H1 (cell line): ENCODE data around the gene MMP11. TPM values are rescaled to one million over a fixed set of nuclear protein-coding genes. Genes with fewer than 3 reads are reported as not detected.

Experiments
- CTCF ChIA-PET: fragments of 300-600 bp; sonication (Branson Sonifier 250); formaldehyde crosslinking; loops from one replicate; lab custom pipeline; 2021; ENCODE audit not compliant: partially characterized antibody; lab: Charles Lee
- POLR2A ChIA-PET: fragments of 300-600 bp; sonication (Branson Sonifier 250); formaldehyde crosslinking; loops from one replicate; lab custom pipeline; 2021; ENCODE audit warnings: inconsistent platforms; ENCODE audit not compliant: partially characterized antibody; lab: Charles Lee
- DNase-seq, 2 experiments: peaks; one replicate each; pipeline versions ENCODE4 v3.0.0 to v3.0.0-alpha.2; 2010 to 2022; ENCODE audit warnings: low spot score in 2 of 2, low read depth in 1 of 2, mixed read lengths in 1 of 2
- FAIRE-seq: peaks from 2 replicates; lab custom pipeline; 2011; peaks lifted over from hg19 to GRCh38; lab: Jason Lieb, UNC
- H2AFZ ChIP-seq: 2 replicates; pipeline ENCODE4 v1.8.1; 2012; ENCODE audit warnings: low read length, inconsistent platforms
- H2AK5ac ChIP-seq: 2 replicates; pipeline ENCODE4 v1.6.1; 2013; ENCODE audit warnings: low read depth, low read length
- H2BK120ac ChIP-seq: replicated peaks from 2 replicates; pipeline ENCODE3; 2013; ENCODE audit warnings: low read depth, low read length, inconsistent platforms
- H2BK12ac ChIP-seq: 2 replicates; pipeline ENCODE4 v1.6.1; 2013; ENCODE audit warnings: low read depth, low read length
- H2BK15ac ChIP-seq: 2 replicates; pipeline ENCODE4 v1.6.1; 2013; ENCODE audit warnings: low read length
- H2BK20ac ChIP-seq: 2 replicates; pipeline ENCODE4 v1.6.1; 2013; ENCODE audit warnings: low read length
- H2BK5ac ChIP-seq: 2 replicates; pipeline ENCODE4 v1.6.1; 2013; ENCODE audit warnings: low read depth, low read length
- H3K14ac ChIP-seq: 2 replicates; pipeline ENCODE4 v1.6.1; 2013; ENCODE audit warnings: inconsistent platforms; ENCODE audit not compliant: insufficient read length
- H3K18ac ChIP-seq: 2 replicates; pipeline ENCODE4 v1.6.1; 2013; ENCODE audit warnings: low read length; ENCODE audit errors: extremely low read depth
- H3K23ac ChIP-seq: 2 replicates; pipeline ENCODE4 v1.6.1; 2013; ENCODE audit warnings: inconsistent platforms; ENCODE audit not compliant: insufficient read length
- H3K23me2 ChIP-seq: 2 replicates; pipeline ENCODE4 v1.6.1; 2013; ENCODE audit warnings: low read depth, low read length
- H3K27ac ChIP-seq: 2 replicates; pipeline ENCODE4 v1.6.1; 2011; ENCODE audit warnings: low read depth, low read length, inconsistent platforms
- H3K27me3 ChIP-seq, 4 experiments: replicated peaks in 1 of 4; 1 replicate in 1 of 4; 2 replicates in 3 of 4; pipeline versions ENCODE4 v1.6.1 to v1.8.1; 2011 to 2013; ENCODE audit warnings: low read length in 3 of 4, mild to moderate bottlenecking in 3 of 4, inconsistent platforms in 2 of 4, mixed read lengths in 2 of 4, moderate library complexity in 1 of 4; ENCODE audit not compliant: control insufficient read depth in 3 of 4, insufficient read depth in 3 of 4; ENCODE audit errors: extremely low read depth in 1 of 4
- H3K36me3 ChIP-seq, 4 experiments: 2 replicates each; pipeline versions ENCODE4 v1.6.1 to v1.8.1; 2011 to 2013; ENCODE audit warnings: mild to moderate bottlenecking in 4 of 4, low read length in 3 of 4, moderate library complexity in 2 of 4, control low read depth in 1 of 4, inconsistent platforms in 1 of 4; ENCODE audit not compliant: insufficient read depth in 4 of 4, control insufficient read depth in 2 of 4
- H3K4ac ChIP-seq: replicated peaks from 2 replicates; pipeline ENCODE3; 2013; ENCODE audit warnings: low read length, low read depth, mixed read lengths, inconsistent platforms; ENCODE audit not compliant: insufficient read length
- H3K4me1 ChIP-seq, 4 experiments: replicated peaks in 1 of 4; 1 replicate in 1 of 4; 2 replicates in 3 of 4; pipeline versions ENCODE4 v1.6.1 to v1.8.1; 2011 to 2013; ENCODE audit warnings: low read length in 3 of 4, inconsistent platforms in 2 of 4, mixed read lengths in 1 of 4; ENCODE audit not compliant: insufficient read depth in 4 of 4, control insufficient read depth in 3 of 4
- H3K4me2 ChIP-seq, 2 experiments: 2 replicates each; pipeline versions ENCODE4 v1.6.1 to v1.8.1; 2011 to 2013; ENCODE audit warnings: low read depth in 2 of 2, low read length in 2 of 2, control low read depth in 1 of 2, inconsistent platforms in 1 of 2, mild to moderate bottlenecking in 1 of 2; ENCODE audit not compliant: insufficient read depth in 1 of 2
- H3K4me3 ChIP-seq, 4 experiments: fragments of 200-600, 300-600 bp in 1 of 4; sonication (generic), shearing (Covaris generic), sonication (Bioruptor Twin) in 1 of 4; 2 replicates each; pipeline versions ENCODE4 v1.5.1 to v1.8.1; 2011 to 2016; ENCODE audit warnings: low read length in 4 of 4, low read depth in 3 of 4, control low read depth in 2 of 4, inconsistent platforms in 2 of 4, mild to moderate bottlenecking in 2 of 4, mixed read lengths in 1 of 4, moderate library complexity in 1 of 4; ENCODE audit not compliant: insufficient read depth in 2 of 4; ENCODE audit errors: extremely low read depth in 1 of 4
- H3K56ac ChIP-seq: replicated peaks from 2 replicates; pipeline ENCODE3; 2013; ENCODE audit warnings: low read depth, mild to moderate bottlenecking, mixed read lengths, low read length, inconsistent platforms; ENCODE audit not compliant: insufficient read length
- H3K79me1 ChIP-seq: 2 replicates; pipeline ENCODE4 v1.6.1; 2013; ENCODE audit warnings: low read depth, low read length, control low read depth
- H3K79me2 ChIP-seq, 2 experiments: 2 replicates each; pipeline versions ENCODE4 v1.6.1 to v1.8.1; 2012 to 2013; ENCODE audit warnings: low read length in 2 of 2, mild to moderate bottlenecking in 2 of 2, inconsistent platforms in 1 of 2; ENCODE audit not compliant: insufficient read depth in 2 of 2, control insufficient read depth in 1 of 2
- H3K9ac ChIP-seq, 4 experiments: replicated peaks in 1 of 4; 1 replicate in 1 of 4; 2 replicates in 3 of 4; pipeline versions ENCODE4 v1.6.1 to v1.8.1; 2011 to 2013; ENCODE audit warnings: low read depth in 3 of 4, low read length in 3 of 4, control low read depth in 2 of 4, mild to moderate bottlenecking in 2 of 4, moderate library complexity in 2 of 4, inconsistent platforms in 1 of 4; ENCODE audit errors: extremely low read depth in 1 of 4
- H3K9me3 ChIP-seq, 2 experiments: 2 replicates each; pipeline versions ENCODE4 v1.6.1 to v1.8.1; 2012 to 2013; ENCODE audit warnings: mild to moderate bottlenecking in 2 of 2, moderate library complexity in 2 of 2, control low read depth in 1 of 2, inconsistent platforms in 1 of 2, low read depth in 1 of 2, low read length in 1 of 2, mixed read lengths in 1 of 2; ENCODE audit not compliant: insufficient read depth in 2 of 2
- H4K20me1 ChIP-seq, 2 experiments: replicated peaks in 1 of 2; 2 replicates each; pipeline versions ENCODE3 to v1.8.1; 2011 to 2013; ENCODE audit warnings: inconsistent platforms in 2 of 2, low read length in 2 of 2, mild to moderate bottlenecking in 1 of 2; ENCODE audit not compliant: insufficient read depth in 2 of 2, control insufficient read depth in 1 of 2
- H4K5ac ChIP-seq: 2 replicates; pipeline ENCODE4 v1.6.1; 2013; ENCODE audit warnings: low read length, low read depth, mixed read lengths, inconsistent platforms; ENCODE audit not compliant: insufficient read length
- H4K8ac ChIP-seq: 2 replicates; pipeline ENCODE4 v1.8.0; 2013; ENCODE audit warnings: mild to moderate bottlenecking, moderate library complexity, low read length, inconsistent platforms; ENCODE audit not compliant: insufficient read depth; ENCODE audit errors: extremely low read depth
- H4K91ac ChIP-seq: replicated peaks from 2 replicates; pipeline ENCODE3; 2013; ENCODE audit warnings: low read length, mixed read lengths, inconsistent platforms; ENCODE audit not compliant: insufficient read length
- ATF3 ChIP-seq: IDR thresholded peaks from 2 replicates; pipeline ENCODE4 v1.6.1; 2011; ENCODE audit warnings: low read depth, mild to moderate bottlenecking, low read length; ENCODE audit not compliant: insufficient read depth
- BCL11A ChIP-seq, 2 experiments: IDR thresholded peaks; one replicate each; pipeline ENCODE4 v1.6.1; 2011; ENCODE audit warnings: low read depth in 2 of 2, low read length in 2 of 2, mild to moderate bottlenecking in 2 of 2
- FOSL1 ChIP-seq: IDR thresholded peaks from 2 replicates; pipeline ENCODE4 v1.6.1; 2011; ENCODE audit warnings: mild to moderate bottlenecking, low read depth, low read length, moderate library complexity; ENCODE audit not compliant: insufficient read depth
- WGBS, 2 experiments: shearing (Covaris generic) in 1 of 2; methylation state at CpG; one replicate each; pipeline versions ENCODE4 v1.1.6 to v1.1.7; 2013 to 2015; ENCODE audit warnings: low lambda C conversion rate in 2 of 2, mixed read lengths in 2 of 2, inconsistent platforms in 1 of 2, low coverage in 1 of 2, missing lambda C conversion rate in 1 of 2; ENCODE audit not compliant: insufficient replicate concordance in 2 of 2, insufficient coverage in 1 of 2, insufficient read length in 1 of 2; ENCODE audit errors: extremely low coverage in 1 of 2, missing lambda C conversion rate in 1 of 2; 5-methylcytosine and 5-hydroxymethylcytosine counted together
- polyA plus RNA-seq, 7 experiments: library from polyadenylated mRNA; depleted of rRNA in 3 of 7; stranded (reverse) in 5 of 7; unstranded in 2 of 7; fragments of >200 nt in 5 of 7; fragments of 200-250 nt in 2 of 7; gene quantifications; 1 replicate in 5 of 7; 2 replicates in 1 of 7; 4 replicates in 1 of 7; pipeline versions ENCODE4 v1.2.1 to v1.2.3, GENCODE V29; 2011 to 2013; ENCODE audit warnings: missing spikeins in 2 of 7, mixed read lengths in 2 of 7
- total RNA-seq: library from RNA; stranded (reverse); fragmentation: NEBNext Ultra II Directional; extraction: Animal tissue kit (Norgen Biotek cat#: 25700); gene quantifications from 2 replicates; pipeline ENCODE4 v1.2.1, GENCODE V29; 2021

Gene MMP11
- total and polyA plus RNA-seq, 2 of the 8 experiments (the other 6 are each of a cell fraction or from before 2014, with no cell fraction given), result 10.2 to 18.3 TPM

GRCh38 chr22:23782252-23782651 lies 9.6 kb downstream of the MMP11 start:
- Histone ChIP-seq H3K4ac (no peak overlapping the region), H3K9me3 (no peaks in the 10 kb centered on the region), H3K9ac (no peak overlapping the region), H3K79me2 (no peaks in the 10 kb centered on the region), H4K5ac (no peak overlapping the region), H2BK5ac (no peak overlapping the region), H3K4me3 (no peak overlapping the region), H3K23ac (no peak overlapping the region), H2BK12ac (no peak overlapping the region), H2BK15ac (no peak overlapping the region), H3K23me2 (no peaks in the 10 kb centered on the region), H4K20me1 (peaks cover 0 to 2% of the 10 kb centered on the region in 2 experiments), H3K4me1 (peaks cover 0 to 10% (median 4%) of the 10 kb centered on the region in 4 experiments; a peak in 3 of 7 replicates), H2BK20ac (no peak overlapping the region), H3K79me1 (no peaks in the 10 kb centered on the region; the same call in 1 of the 2 replicates), H3K27me3 (no peaks in the 10 kb centered on the region), H3K36me3 (no peaks in the 10 kb centered on the region), H4K91ac (no peak overlapping the region), H3K27ac (no peak overlapping the region)
- POLR2A ChIA-PET, result interaction anchor here (2.0 kb wide), 1 partner anchor 9 kb away, joined by 5 read pairs; the partner anchor contains the start of gene MMP11
- WGBS, 2 experiments, result 90% methylated on average over 10 of the region's 16 CpGs; no CpG with 5 or more reads in 1 of the 2 experiments
- CTCF ChIA-PET, result interaction anchor here (0.7 to 0.8 kb wide), 2 partner anchors 63 to 96 kb away, joined by 3 read pairs; no protein-coding TSS in a partner anchor
- FAIRE-seq, result no peak
- TF ChIP-seq BCL11A (IDR thresholded peaks at IDR 0.05; ENCODE audit: low read depth in 2 of 2, low read length in 2 of 2) (no peak), FOSL1 (no peak), ATF3 (no peak)
- TF ChIP-seq, all 59 proteins: peak for 0
- Histone ChIP-seq H3K14ac (no peak overlapping the region), H2AK5ac (no peak overlapping the region), H3K4me2 (no peak overlapping the region), H3K18ac (no peak overlapping the region), H4K8ac (no peak overlapping the region), H2BK120ac (no peak overlapping the region), H2AFZ (no peak overlapping the region), H3K56ac (no peak overlapping the region)
- no peak for DNase-seq
